K562 (cell line): ENCODE data around the gene DOCK4. TPM values are rescaled to one million over a fixed set of nuclear protein-coding genes. Genes with fewer than 3 reads are reported as not detected.

ENCODE experiments used
- ATAC-seq: fragments of 200-7000 bp; cut with Tn5 transposase; 3 replicates; pipeline ENCODE4 v1.9.1; 2020; ENCODE audit warnings: moderate library complexity
- BruUV-seq: library from RNA; stranded (reverse); fragments of 400-500 nt; replicated peaks from 2 replicates; lab custom pipeline; 2021; lab: Mats Ljungman, UMichigan
- CTCF ChIA-PET: fragments of 300-600 bp; formaldehyde crosslinking; extraction: SDS; loops from one replicate; lab custom pipeline; 2021; ENCODE audit warnings: low intra/inter-chr PET ratio; lab: Yijun Ruan, JAX
- POLR2A ChIA-PET: fragments of 300-600, 350-650 bp; sonication (Branson Sonifier 250); formaldehyde crosslinking; extraction: SDS; loops from one replicate; lab custom pipeline; 2021; ENCODE audit warnings: antibody characterized with exemption, inconsistent platforms; lab: Yijun Ruan, JAX
- DNase-seq, 4 experiments: peaks; one replicate each; pipeline versions ENCODE4 v3.0.0 to v3.0.0-alpha.2; 2011 to 2018; ENCODE audit warnings: low spot score in 3 of 4, mixed read lengths in 3 of 4; ENCODE audit errors: extremely low read depth in 1 of 4
- FAIRE-seq: peaks from 2 replicates; lab custom pipeline; 2011; peaks lifted over from hg19 to GRCh38; lab: Jason Lieb, UNC
- H2AFZ ChIP-seq: 2 replicates; pipeline ENCODE4 v1.6.0; 2011; ENCODE audit warnings: low read depth, low read length, control low read depth, inconsistent platforms
- H3K27ac ChIP-seq: fragments of 200-600 bp; 3 replicates; pipeline ENCODE4 v1.8.0; 2011; ENCODE audit warnings: low read depth, mild to moderate bottlenecking, control low read depth, inconsistent platforms, low read length, moderate library complexity, mixed read lengths; ENCODE audit errors: extremely low read depth
- H3K27me3 ChIP-seq, 2 experiments: fragments of 300-600 bp in 1 of 2; 2 replicates in 1 of 2; 3 replicates in 1 of 2; pipeline versions ENCODE4 v1.6.0 to v1.8.0; 2011; ENCODE audit warnings: inconsistent platforms in 2 of 2, low read length in 2 of 2, mild to moderate bottlenecking in 1 of 2, mixed read lengths in 1 of 2, moderate library complexity in 1 of 2; ENCODE audit not compliant: control insufficient read depth in 2 of 2, insufficient read depth in 2 of 2
- H3K36me3 ChIP-seq: fragments of 300-600 bp; 3 replicates; pipeline ENCODE4 v1.8.0; 2011; ENCODE audit warnings: mild to moderate bottlenecking, low read length, inconsistent platforms; ENCODE audit not compliant: control insufficient read depth, insufficient read depth
- H3K4me1 ChIP-seq, 2 experiments: fragments of 200-600 bp in 1 of 2; replicated peaks in 1 of 2; 2 replicates in 1 of 2; 3 replicates in 1 of 2; pipeline versions ENCODE4 v1.5.1 to v1.8.0; 2011; ENCODE audit warnings: inconsistent platforms in 2 of 2, low read length in 2 of 2, mild to moderate bottlenecking in 1 of 2, mixed read lengths in 1 of 2, moderate library complexity in 1 of 2; ENCODE audit not compliant: control insufficient read depth in 2 of 2, insufficient read depth in 2 of 2
- H3K4me2 ChIP-seq: 2 replicates; pipeline ENCODE4 v1.6.1; 2011; ENCODE audit warnings: low read length, control low read depth, inconsistent platforms, mixed read lengths; ENCODE audit not compliant: insufficient read depth
- H3K4me3 ChIP-seq: fragments of 200-600 bp; sonication (generic), shearing (Covaris generic); 2 replicates; pipeline ENCODE4 v1.5.1; 2016; ENCODE audit warnings: control low read depth, inconsistent platforms
- H3K79me2 ChIP-seq: fragments of 200-600 bp; 3 replicates; pipeline ENCODE4 v1.8.0; 2011; ENCODE audit warnings: low read length, inconsistent platforms; ENCODE audit not compliant: control insufficient read depth, insufficient read depth
- H3K9ac ChIP-seq, 2 experiments: 2 replicates each; pipeline versions ENCODE4 v1.6.0 to v1.6.1; 2011; ENCODE audit warnings: low read depth in 2 of 2, low read length in 2 of 2, control low read depth in 1 of 2, inconsistent platforms in 1 of 2, mild to moderate bottlenecking in 1 of 2, mixed read lengths in 1 of 2; ENCODE audit not compliant: insufficient read depth in 1 of 2
- H3K9me1 ChIP-seq: one replicate; pipeline ENCODE4 v1.6.0; 2011; ENCODE audit warnings: inconsistent platforms, mild to moderate bottlenecking, low read length, moderate library complexity; ENCODE audit not compliant: control insufficient read depth, insufficient read depth
- H3K9me3 ChIP-seq: replicated peaks from 2 replicates; pipeline ENCODE4 v1.5.1; 2011; ENCODE audit warnings: low read depth, low read length, inconsistent platforms; ENCODE audit not compliant: control insufficient read depth, insufficient read depth
- H4K20me1 ChIP-seq: replicated peaks from 2 replicates; pipeline ENCODE4 v1.6.1; 2011; ENCODE audit warnings: low read length, inconsistent platforms, mixed read lengths; ENCODE audit not compliant: control insufficient read depth, insufficient read depth
- ARHGAP35 ChIP-seq: fragments of 450-650 bp; IDR thresholded peaks from 2 replicates; pipeline ENCODE4 v1.6.1; 2018; ENCODE audit not compliant: partially characterized antibody
- BACH1 ChIP-seq: fragments of 200-800 bp; sonication (Bioruptor generic); IDR thresholded peaks from 2 replicates; pipeline ENCODE4 v1.6.1; 2016; ENCODE audit warnings: missing genetic modification characterization, missing compliant biosample characterization
- RBBP5 ChIP-seq: fragments of 200-600 bp; sonication (generic); IDR thresholded peaks from 2 replicates; pipeline ENCODE4 v1.6.1; 2012; ENCODE audit warnings: borderline replicate concordance, mild to moderate bottlenecking, low read length, control low read depth, inconsistent platforms; ENCODE audit not compliant: insufficient read depth, poor library complexity, severe bottlenecking
- WGBS: fragments of 100-300 bp; shearing (Covaris generic); methylation state at CpG from one replicate; pipeline ENCODE4 v1.1.6; 2016; ENCODE audit warnings: low coverage, mixed read lengths; ENCODE audit not compliant: insufficient coverage; ENCODE audit errors: missing lambda C conversion rate; 5-methylcytosine and 5-hydroxymethylcytosine counted together
- in situ Hi-C: fragments of 300-500 bp; cut with MboI; formaldehyde crosslinking; loops from 4 replicates; pipeline ENCODE4 v1.15.0; 2018; ENCODE audit warnings: inconsistent platforms, mixed read lengths
- intact Hi-C: fragments of 100-400 bp; cut with micrococcal nuclease; formaldehyde crosslinking; loops from 2 replicates; pipeline ENCODE4 v1.14.2; 2022
- polyA plus RNA-seq, 8 experiments: library from polyadenylated mRNA; depleted of rRNA in 4 of 8; stranded (reverse) in 5 of 8; unstranded in 3 of 8; fragments of >200 nt; fragmentation: Nextera tagmentation in 2 of 8; fragmentation: Illumina TruSeq in 1 of 8; extraction: Ambion mirVana in 2 of 8; extraction: Trizol in 1 of 8; gene quantifications; 2 replicates each; pipeline versions ENCODE4 v1.2.1 to v1.2.3, GENCODE V29; 2011 to 2014; ENCODE audit warnings: inconsistent platforms in 1 of 8, missing spikeins in 1 of 8
- total RNA-seq, 7 experiments: library from RNA; depleted of rRNA in 6 of 7; stranded (reverse); fragments of >200 nt in 6 of 7; fragmentation: Illumina TruSeq in 2 of 7; extraction: Trizol in 2 of 7; gene quantifications; 2 replicates each; pipeline versions ENCODE4 v1.2.1 to v1.2.3, GENCODE V29; 2011 to 2021; ENCODE audit warnings: low replicate concordance in 1 of 7
- TF ChIP-seq, protein P1 (sequence below), 2 experiments: fragments of 450-650 bp; IDR thresholded peaks; 2 replicates each; pipeline ENCODE4 v1.6.1; 2018; ENCODE audit warnings: mild to moderate bottlenecking in 2 of 2, low read depth in 1 of 2; ENCODE audit not compliant: partially characterized antibody in 2 of 2

The DOCK4 gene
- total and polyA plus RNA-seq, 9 of the 15 experiments (the other 6 are each of a cell fraction or from before 2014, with no cell fraction given): 0.42 to 5.7 (median 2.3) TPM

- Histone ChIP-seq H3K36me3 (no peaks in the 10 kb centered on the region), H3K4me3 (peak overlapping the region; percentile 79), H4K20me1 (no peaks in the 10 kb centered on the region), H3K9me1 (no peaks in the 10 kb centered on the region), H3K9ac (peak overlapping the region; percentile 75 to 95), H3K79me2 (peaks cover 20% of the 10 kb centered on the region), H3K4me2 (peak overlapping the region; percentile 81), H3K27ac (peak overlapping the region; percentile 52), H3K9me3 (no peaks in the 10 kb centered on the region), H2AFZ (peak overlapping the region; percentile 96), H3K4me1 (peaks cover 12 to 16% of the 10 kb centered on the region in 2 experiments; a peak in 4 of 5 replicates), H3K27me3 (peaks cover 23 to 24% of the 10 kb centered on the region in 2 experiments)
- ATAC-seq (peak; percentile 18), FAIRE-seq (no peak), DNase-seq (peak; percentile 27 to 46 (median 30))
- POLR2A ChIA-PET: interaction anchor here (0.7 to 4.0 kb wide), 5 partner anchors 9 to 451 kb away, joined by 3 to 14 read pairs (median 3); partner anchors contain the start of gene IFRD1
- intact Hi-C loops: loop anchor here (10.0 kb wide), 2 partner anchors 208 to 288 kb away; no protein-coding TSS in a partner anchor
- CTCF ChIA-PET: no interaction called here
- WGBS: 2% methylated on average over 14 of the region's 14 CpGs
- in situ Hi-C loops: no loop called here
- BruUV-seq: TSS peak; percentile 73
- TF ChIP-seq ARHGAP35: no peak
- peak; percentile 29 for TF ChIP-seq RBBP5
- TF ChIP-seq, protein P1, sequence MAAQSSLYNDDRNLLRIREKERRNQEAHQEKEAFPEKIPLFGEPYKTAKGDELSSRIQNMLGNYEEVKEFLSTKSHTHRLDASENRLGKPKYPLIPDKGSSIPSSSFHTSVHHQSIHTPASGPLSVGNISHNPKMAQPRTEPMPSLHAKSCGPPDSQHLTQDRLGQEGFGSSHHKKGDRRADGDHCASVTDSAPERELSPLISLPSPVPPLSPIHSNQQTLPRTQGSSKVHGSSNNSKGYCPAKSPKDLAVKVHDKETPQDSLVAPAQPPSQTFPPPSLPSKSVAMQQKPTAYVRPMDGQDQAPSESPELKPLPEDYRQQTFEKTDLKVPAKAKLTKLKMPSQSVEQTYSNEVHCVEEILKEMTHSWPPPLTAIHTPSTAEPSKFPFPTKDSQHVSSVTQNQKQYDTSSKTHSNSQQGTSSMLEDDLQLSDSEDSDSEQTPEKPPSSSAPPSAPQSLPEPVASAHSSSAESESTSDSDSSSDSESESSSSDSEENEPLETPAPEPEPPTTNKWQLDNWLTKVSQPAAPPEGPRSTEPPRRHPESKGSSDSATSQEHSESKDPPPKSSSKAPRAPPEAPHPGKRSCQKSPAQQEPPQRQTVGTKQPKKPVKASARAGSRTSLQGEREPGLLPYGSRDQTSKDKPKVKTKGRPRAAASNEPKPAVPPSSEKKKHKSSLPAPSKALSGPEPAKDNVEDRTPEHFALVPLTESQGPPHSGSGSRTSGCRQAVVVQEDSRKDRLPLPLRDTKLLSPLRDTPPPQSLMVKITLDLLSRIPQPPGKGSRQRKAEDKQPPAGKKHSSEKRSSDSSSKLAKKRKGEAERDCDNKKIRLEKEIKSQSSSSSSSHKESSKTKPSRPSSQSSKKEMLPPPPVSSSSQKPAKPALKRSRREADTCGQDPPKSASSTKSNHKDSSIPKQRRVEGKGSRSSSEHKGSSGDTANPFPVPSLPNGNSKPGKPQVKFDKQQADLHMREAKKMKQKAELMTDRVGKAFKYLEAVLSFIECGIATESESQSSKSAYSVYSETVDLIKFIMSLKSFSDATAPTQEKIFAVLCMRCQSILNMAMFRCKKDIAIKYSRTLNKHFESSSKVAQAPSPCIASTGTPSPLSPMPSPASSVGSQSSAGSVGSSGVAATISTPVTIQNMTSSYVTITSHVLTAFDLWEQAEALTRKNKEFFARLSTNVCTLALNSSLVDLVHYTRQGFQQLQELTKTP (IDR thresholded peaks at IDR 0.05; ENCODE audit: low read depth in 1 of 2, partially characterized antibody in 2 of 2): peak in 1 of 2 experiments; percentile 3
- TF ChIP-seq BACH1: peak; percentile 25; the same call in 1 of the 2 replicates
Observed at GRCh38 chr7:112206991-112207592, 893 bp upstream of the DOCK4 start.
